HS-27A (cell line): Measurements from ENCODE around the gene TWNK.
A peak's percentile ranks its signal among the peaks of the same experiment; 100 is the strongest.
"Not testable (repeated sequence)": the region's sequence is repeated elsewhere in the genome, so short reads cannot be mapped to it uniquely, and the experiment has no call there.

Experiments used
- DNase-seq: peaks from one replicate; pipeline ENCODE4 v3.0.0-alpha.2; 2012; ENCODE audit warnings: low read depth, missing footprints

Gene TWNK

DNA sequence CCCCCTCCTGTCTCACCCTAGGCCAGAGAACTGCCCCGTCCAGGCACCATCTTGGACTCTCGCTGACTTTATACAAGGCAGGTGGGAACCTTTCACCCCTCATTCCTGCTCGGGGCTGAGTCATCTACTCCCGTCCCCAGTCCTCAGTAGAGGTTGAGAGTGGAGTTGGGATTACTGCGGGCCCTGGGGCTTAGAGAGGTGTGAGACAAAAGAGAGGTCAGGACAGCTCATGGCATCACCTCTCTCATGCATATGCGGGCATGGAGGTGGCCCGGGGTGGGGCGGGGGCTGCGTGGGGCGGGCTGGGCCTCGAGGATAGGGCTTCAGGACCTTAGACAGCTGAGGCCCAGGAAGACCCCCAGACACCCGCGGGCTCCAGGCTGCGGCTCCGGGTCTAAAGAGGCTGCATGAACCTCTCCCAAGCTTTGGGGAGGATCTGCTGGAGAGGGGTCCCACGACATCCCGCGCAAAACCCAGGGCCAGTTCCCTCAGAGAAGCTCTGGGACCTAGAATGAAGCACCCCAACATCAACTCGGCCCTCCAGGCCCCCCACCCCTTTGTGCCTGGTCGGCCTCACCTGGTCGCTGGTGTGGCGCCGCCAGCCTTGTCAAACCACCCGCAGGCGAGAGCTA is 43.3 kb downstream of the TWNK start:
- DNase-seq = no peak

- peak; percentile 46 for DNase-seq
Measured at GRCh38 chr10:101031128-101031795, 43.9 kb downstream of the TWNK start, which contains the start of the genes PDZD7 and SFXN3. PDZD7 (minus strand) TSS chr10:101031129; CDS start chr10:101030219, 910 bp downstream. SFXN3 (plus strand) TSS chr10:101031234; CDS start chr10:101034695, 3,461 bp downstream.

DNA sequence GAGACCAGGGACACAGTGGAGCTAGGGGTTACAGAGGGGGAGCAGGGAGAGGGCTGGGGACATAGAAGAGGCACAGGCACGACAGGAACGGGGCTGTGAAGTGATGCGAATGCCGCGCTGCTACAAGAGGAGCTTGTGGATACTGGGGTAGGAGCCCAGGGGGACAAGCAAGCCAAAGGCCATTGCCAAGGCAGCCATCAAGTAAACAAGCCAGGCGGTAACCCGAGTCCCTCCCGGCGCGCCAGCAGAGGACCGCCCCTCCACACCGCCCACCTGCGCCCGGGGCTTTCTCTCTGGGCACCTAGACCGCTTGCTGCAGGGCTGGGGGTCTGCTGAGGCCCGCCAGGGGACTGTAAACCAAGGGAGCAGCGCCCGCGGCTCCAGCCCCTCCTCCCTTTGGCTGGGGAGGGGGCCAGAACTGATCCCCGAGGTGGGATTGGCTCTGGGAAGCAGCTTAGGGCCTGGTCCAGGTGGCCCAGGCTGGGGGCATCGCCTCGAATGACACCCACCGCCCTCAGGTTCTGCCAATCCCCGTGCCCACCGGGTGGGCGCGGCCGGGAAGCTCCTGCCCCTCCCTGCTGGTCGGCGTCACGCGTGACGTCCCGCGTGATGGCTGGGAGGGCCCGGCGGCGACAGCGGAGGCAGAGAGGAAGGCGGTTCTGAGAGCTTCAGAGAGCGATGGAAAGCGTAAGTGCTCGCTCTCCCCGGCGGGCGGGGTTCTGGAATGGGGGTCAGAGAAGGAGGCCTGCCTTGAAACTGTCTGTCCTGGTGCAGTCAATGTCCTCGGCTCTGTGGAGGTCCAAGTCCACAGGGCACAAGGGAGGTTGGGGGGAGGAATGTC is 44.7 kb downstream of the TWNK start:
- no peak for DNase-seq

GRCh38 chr10:101032637-101033224 is 45.4 kb downstream of the TWNK start:
- peak; percentile 66 for DNase-seq

GRCh38 chr10:101033276-101033675 is 45.9 kb downstream of the TWNK start:
- no peak for DNase-seq

- DNase-seq = not testable (repeated sequence)
Measured at GRCh38 chr10:101034404-101034803, 47.1 kb downstream of the TWNK start.

DNA sequence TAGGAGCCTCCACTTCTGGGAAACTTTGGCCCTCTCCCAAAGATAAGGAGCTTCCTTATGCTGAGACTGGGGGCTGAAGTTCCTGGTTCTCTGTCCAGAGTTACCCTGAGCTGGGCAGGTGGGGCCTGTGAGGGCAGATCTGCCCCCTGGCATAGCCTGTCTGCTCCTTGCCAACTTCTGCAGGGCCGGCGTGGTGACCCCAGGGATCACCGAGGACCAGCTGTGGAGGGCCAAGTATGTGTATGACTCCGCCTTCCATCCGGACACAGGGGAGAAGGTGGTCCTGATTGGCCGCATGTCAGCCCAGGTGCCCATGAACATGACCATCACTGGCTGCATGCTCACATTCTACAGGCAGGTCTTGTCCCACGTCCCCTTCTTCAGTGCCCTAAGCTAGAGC is 48.0 kb downstream of the TWNK start:
- no peak for DNase-seq

DNA sequence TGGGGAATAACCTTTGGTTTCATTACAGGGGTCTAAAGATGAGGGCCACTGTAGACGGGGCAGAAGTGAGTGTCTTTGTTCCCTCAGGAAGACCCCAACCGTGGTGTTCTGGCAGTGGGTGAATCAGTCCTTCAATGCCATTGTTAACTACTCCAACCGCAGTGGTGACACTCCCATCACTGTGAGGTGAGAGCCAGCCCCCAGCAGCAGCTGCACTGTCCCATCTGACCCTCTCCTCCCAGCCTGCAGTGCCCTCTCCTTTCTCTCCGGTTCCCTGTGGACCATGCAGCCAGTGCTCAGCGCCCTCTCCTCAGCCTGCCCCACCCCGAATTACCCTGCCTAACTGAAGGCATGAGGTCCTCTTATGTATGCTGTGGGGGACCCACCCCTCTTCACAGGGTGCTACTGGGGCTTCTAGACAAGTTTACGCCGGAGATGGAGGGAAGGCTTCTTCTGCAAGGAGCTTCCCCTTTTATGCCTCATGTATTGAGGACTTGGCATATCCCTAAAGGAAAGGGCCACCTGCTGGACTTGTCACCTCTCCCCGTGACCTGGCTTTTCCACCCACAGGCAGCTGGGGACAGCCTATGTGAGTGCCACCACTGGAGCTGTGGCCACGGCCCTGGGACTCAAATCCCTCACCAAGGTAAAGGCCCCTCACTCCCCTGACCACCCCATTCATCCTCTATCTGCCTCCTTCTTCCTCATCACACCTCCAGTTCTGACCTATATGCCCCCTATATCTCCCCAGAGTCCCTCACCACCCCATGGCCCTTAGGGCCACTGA is 48.8 kb downstream of the TWNK start:
- DNase-seq = no peak

- DNase-seq = no peak
Measured at GRCh38 chr10:101036726-101037125, 49.4 kb downstream of the TWNK start.

DNA sequence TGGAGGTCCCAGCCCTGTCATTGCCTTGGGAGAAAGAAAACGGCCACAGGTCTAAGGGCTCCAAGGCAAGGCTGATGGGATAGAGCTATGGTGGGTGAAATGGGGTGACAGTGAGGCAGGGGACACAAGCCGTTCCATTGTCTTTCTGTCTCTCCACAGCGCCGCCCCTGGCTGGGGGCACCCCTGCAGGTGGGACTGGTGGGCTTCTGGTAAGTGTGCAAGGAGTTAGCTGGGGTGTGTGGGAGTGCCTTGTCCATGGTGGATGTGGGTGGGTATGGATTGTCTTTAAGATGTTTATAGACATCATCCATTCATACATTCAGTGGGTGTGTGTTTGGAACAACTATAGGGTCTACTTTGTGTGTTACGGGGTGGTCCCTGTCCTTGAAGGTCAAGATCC is 51.1 kb downstream of the TWNK start:
- no peak for DNase-seq

DNA sequence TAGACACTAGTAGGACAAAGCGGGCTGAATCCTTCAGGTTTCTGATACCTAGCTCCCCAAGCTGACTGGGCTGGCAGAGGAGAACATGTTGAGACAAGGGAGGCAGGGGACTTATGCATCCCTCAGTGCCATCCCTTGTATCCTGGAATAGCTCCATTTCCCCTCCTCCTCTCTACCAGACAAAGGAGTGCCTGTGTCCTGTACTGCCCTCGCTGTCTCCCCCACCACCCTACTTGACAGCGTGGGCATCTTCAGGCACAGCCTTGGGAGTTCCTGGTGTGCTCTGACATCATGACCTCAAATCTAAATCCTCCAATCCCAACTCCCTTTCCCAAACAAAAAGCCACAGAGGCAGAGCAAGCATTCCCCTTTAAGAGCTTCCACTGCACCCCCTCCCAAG is 52.7 kb downstream of the TWNK start:
- DNase-seq = no peak

DNA sequence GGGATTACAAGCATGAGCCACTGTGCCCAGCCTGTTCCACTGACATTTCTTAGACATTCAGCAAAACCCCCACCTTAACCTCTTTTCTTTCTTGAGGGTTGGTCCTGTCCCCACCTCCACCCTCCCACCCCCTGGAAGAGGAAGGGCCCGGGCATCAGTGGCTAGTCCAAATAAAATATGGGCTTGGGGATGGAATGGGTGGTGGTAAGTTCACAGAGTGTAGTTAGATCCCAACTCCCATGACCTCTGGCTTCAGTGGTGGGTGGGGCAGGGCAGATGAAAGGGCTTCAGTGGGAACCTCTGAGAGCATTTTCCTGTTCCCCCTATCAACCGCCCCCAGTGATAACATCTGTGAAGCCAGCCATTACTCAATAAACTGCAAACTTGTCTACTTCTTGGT is 53.5 kb downstream of the TWNK start:
- no peak for DNase-seq

- DNase-seq = peak; percentile 36
Measured at GRCh38 chr10:101041252-101041761, 54.0 kb downstream of the TWNK start.

- no peak for DNase-seq
Measured at GRCh38 chr10:101042118-101042517, 54.8 kb downstream of the TWNK start.

GRCh38 chr10:101042667-101043362 is 55.5 kb downstream of the TWNK start:
- no peak for DNase-seq

DNA sequence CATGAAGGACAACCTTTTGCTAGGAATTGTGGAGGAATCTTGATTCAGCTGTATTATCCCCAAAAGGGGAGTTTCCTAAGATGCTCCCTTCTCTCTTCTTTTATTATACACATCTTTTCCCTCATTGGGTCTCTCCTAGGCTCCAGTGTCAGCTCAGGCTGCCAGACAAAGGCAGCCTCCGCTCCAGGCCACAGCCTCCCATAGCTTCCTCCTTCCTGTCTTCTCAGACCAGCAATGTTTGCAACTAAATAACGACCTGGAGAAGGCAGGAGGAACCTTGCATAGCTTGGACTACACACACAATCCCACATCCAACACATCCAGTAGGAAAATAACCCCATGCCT is 56.0 kb downstream of the TWNK start:
- no peak for DNase-seq
